Glomerular visceral epithelial cell (primary cell): ENCODE results near the gene LYZL4.

Experiments used
- DNase-seq: peaks from one replicate; pipeline ENCODE4 v3.0.0-alpha.2; 2016; ENCODE audit errors: extremely low spot score

Gene LYZL4, protein sequence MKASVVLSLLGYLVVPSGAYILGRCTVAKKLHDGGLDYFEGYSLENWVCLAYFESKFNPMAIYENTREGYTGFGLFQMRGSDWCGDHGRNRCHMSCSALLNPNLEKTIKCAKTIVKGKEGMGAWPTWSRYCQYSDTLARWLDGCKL

DNA sequence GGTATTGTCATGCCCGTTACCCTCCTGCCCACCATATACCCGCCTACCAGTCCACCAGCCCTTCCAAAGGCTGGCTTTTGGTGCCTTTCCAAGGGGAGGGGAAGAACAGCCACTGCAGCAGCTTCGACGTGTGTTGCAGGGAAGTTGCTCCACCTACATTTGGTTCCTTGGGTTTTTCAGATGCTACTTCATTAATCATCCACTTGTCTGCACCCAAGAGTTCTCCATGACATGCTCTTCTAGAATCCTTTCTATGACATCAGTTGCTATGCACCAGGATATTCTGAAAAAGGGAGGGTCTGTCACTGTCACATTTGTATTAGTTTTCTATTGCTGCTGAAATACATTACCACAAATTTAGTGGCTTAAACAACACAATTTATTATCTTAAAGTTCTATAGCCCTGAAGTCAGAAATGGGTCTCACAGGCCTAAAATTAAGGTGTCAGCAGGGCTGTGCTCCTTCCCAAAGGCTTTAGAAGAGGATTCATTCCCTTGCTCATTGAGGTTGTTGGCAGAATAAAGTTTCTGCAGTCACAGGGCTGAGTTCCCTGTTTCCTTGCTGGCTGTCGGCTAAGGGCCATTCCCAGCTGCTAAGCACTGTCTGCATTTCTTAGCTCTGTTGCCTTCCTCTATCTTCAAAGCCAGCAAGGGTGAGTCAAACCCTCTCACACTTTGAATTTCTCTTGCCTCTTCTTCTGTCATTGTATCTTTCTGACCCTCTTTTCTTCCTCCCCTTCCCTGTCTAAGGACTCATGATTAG lies at the start of gene LYZL4:
LYZL4 (minus strand) TSS at position 241 of the 762 bp plus-strand sequence. CDS start 3,359 bp downstream, outside the sequence.
- no peak for DNase-seq

DNA sequence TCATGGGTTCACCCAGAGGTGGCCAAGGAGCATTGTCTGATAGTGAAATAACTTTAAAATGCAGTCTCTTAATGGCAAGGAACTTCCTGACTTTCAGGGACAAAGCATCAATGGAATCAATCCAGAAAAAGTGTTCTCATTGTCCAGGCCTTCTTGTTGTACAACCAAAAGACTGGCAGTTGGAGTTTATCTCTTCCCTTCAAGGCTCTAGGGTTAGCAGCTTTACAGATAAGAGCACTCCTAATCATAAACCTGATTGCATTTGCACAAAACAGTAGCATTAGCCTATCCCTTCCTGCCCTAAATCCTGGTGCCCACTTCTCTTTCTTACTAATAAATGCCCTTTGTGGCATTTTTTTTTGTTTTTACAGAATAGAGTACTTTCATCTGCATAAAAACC lies 48.7 kb upstream of the LYZL4 start:
- DNase-seq: no peak

DNA sequence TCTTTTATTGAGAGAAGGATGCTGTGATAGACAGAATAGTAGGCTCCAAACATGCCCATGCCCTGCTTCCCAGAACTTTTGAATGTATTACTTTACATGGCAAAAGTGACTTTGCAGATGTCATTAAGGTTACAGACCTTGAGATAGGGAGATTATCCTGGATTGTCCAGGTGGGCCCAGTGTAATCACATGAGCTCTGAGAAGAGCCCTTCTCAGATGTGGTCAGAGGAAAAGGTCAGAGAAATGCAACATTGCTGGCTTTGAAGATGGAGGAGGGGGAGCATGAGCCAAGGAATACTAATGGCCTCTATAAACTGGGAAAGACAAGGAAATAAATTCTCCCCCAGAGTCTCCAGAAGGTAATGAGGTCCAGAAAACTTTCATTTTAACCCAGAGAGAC lies 45.8 kb upstream of the LYZL4 start:
- no peak for DNase-seq

DNA sequence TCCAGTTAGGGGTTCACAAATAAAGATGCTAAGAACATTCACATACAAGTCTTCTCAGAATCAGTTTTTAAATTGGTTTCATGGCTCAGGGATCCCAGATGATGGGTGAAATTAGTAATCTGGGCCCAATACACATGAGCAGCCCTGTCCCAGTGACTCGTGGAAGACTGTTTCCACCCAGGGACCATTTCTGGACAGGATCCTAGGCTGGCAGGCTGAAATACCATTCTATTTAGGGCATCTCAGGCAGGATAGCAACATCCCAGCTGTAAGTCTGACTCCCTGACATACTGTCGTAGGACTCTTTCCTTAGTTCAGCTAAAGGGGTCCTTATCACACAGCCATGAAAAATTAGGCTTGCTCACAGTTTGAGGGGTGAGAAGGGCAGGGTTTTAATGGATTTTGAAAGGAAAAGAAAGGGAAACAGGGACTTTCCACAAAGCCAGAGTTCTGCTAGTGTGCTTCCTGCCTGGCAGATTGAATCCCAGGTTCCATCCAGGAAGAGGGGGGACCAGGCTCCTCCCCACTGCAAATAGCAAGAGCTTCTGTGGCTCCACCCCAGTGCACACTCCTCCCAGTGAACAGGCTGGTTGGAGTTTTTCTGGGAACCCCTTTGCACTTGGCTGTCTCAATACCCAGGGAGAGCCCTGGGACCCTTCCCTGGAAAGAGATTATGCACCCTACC lies 41.3 kb upstream of the LYZL4 start:
- DNase-seq: no peak

DNA sequence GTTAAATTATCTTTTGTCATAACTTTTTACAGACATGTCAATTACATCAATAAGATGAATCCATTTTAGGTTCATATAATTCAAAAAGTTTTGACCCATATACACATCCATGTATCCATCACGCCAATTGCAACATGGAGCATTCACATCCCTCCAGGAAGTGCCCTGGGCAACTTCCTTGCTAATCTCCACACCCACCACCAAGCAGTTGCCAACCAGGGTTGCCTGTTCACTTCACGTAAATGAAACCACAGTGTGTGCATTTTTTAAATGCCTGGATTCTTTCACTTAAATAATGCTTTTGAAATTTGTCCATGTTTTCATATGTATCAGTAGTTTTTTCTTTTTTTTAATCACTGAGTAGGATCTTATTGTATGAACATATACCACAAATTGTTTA lies 40.7 kb upstream of the LYZL4 start:
- no peak for DNase-seq

DNA sequence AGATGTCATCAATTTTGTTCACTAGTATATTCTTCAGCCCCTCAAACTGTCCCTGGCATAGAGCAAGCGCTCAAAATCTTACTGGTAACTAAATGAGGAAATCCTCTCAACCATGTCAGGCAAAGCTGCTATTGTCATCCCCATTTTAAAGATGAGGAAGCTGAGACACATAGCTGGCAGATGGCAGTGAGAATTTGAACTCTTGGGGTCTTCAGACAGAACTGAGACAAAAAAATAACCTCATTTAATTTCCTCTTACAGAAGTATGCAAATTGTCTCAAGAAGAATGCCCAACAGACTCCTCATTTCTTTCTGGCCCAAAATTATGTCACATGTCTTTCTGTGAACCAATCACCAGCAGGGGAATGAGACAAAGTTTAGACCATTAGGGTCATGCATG lies 40.2 kb upstream of the LYZL4 start:
- no peak for DNase-seq

DNA sequence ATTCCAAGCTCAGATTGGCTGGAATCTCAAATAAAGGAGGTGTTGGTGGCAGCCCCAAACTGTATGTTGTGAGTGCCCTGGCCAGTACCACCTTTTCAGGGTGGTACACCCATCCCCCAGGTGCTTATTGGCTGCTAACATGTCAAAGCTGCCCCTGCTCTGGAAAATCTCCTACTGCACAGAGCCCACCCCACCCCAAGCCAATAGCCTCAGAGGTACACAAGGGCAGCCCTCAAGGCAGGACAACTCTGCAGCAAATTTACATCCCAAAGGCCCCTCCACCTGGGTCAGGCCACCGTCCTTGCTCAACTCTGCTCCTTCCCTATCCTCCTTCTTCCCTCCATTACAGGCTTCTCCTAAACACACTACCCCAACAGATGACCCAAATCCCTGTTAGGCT lies 37.1 kb upstream of the LYZL4 start:
- no peak for DNase-seq

DNA sequence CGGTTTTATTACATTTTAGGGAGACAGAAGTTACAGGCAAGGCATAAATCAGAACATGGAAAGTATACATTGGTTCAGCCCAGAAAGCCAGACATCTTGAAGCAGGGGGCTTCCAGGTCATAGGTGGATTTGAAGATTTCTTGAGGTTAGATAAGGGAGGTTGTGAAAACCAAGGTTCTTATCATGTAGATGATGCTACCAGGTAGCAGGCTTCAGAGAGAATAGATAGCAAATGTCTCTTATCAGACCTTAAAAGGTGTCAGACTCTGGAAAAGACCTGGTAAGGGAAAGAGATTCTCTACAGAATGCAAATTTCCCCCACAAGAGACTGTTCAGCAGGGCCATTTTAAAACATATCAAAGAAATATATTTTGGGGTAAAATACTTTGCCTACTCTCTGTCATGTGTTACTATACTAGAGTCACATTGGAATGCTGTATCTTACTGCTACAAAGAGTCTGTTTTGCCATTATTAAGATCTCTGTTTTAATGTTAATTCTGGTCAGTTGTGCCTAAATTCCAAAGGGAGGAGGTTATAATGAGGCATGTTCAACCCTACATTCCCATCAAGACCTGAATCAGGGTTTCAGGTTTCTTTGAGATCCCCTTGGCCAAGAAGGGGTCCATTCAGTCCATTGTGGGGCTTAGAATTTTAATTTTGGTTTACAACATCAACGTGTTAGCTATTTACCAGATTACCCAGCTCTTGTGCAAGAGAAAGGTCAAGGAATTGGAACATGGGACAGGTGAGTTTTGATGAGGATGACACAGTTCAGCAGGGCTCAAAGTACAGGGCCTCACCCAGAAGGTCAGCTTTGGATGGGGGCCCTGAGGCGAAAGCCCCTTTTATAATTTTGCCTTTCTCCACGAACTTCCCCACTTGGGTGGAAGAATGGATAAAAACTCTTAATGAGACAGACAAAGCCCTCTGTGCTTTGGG lies 36.0 kb upstream of the LYZL4 start:
- DNase-seq: no peak

DNA sequence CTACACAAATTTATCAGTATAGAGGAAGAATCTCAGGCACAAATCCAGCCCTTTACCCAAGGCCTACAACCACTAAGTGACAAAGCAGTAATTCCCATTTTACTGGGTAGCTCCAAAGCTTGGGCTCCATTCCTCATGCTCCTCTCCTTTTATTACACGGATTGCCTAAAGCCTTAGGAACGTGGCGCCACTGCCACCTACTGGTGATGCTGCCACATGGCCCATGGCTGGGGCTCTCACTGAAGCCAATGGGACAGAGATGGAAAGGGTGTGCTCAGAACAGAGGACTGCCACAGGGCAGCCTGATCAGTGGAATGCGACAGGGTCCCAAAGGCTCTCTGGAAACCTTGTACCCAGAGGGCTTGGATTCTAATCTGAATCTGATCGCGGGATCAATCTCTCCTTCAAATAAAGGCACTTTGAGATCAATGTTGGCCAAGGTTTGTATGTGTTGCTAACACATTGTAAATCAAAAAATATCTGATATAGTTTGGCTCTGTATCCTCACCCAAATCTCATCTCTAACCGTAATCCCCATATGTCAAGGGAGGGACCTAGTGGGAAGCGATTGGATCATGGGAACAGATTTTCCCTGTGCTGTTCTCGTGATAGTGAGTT lies 33.5 kb upstream of the LYZL4 start:
- peak; percentile 73 for DNase-seq

DNA sequence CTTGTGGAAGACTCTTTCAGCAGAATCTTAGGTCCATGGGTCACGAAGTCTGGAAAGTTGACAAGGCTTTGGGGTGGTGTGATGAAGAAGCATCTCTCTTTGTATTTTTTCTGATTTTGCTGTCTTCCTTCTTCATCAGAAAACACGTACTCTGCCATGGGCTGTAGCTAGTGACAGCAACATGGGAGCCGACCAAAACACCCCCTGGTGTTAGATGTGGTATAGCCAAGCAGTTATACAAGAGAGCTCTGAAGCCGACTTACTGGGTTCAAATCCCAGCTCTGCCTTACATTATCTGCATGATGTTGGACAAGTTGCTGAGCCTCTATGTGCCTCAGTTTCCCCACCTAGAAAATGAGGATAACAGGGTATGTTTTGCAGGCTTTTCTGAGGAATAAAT lies 32.9 kb upstream of the LYZL4 start:
- no peak for DNase-seq

DNA sequence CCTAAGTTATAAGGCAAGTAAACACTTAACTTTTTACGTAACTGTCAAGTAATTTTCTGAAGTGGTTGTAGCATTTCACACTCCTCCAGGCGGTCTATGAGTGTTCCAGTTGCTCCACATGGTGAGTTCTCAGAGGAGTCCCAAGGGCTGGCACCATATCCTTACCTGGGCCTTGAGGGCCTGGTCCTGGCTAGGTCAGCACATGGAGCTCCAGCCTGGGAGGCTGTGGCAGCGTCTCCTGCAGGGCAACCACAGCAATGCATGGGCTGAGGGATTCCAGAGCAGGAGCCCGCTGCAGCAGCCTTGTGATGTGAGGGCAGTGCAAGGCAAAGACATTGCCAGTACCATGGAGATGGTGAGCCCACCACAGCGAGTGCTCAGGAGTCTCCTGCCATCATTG lies 32.2 kb upstream of the LYZL4 start:
- DNase-seq: no peak

DNA sequence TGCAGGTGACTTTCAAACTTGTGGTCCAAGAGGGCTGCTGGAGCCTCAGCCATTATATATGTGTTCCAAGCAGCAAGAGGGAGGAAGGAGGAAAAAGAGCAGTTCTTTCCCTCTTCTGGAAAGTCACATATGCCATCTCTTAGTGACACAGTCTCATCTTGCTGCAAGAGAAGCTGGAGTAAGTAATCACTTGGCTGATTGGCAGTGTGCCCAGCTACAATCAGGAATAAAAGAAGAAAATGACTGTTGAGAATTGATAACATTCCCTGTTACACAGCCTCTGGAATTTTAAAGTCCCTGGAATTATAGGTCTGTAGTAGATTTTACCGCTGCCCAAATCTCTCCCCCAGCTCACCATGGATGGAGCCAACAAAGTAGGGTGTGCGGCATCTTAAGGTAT lies 31.4 kb upstream of the LYZL4 start:
- DNase-seq: no peak

DNA sequence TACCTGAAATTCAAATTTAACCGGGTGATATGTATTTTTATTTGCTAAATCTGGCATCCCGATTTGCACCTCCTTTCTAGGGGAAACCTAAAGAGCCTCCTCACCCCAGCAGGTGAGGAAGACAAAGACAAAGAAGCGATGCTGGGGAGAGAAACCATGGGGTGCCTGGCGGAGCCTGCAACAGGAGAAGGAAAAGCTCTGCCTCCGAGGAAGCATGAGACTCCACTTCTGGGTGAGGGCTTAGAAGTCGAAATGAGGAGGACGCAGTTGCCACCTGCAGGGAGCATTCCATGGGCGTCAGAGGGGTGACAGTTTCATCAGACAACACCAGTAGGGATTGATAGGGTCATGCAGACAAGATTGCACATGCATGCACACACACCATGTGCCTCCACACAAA lies 30.5 kb upstream of the LYZL4 start:
- DNase-seq: no peak

DNA sequence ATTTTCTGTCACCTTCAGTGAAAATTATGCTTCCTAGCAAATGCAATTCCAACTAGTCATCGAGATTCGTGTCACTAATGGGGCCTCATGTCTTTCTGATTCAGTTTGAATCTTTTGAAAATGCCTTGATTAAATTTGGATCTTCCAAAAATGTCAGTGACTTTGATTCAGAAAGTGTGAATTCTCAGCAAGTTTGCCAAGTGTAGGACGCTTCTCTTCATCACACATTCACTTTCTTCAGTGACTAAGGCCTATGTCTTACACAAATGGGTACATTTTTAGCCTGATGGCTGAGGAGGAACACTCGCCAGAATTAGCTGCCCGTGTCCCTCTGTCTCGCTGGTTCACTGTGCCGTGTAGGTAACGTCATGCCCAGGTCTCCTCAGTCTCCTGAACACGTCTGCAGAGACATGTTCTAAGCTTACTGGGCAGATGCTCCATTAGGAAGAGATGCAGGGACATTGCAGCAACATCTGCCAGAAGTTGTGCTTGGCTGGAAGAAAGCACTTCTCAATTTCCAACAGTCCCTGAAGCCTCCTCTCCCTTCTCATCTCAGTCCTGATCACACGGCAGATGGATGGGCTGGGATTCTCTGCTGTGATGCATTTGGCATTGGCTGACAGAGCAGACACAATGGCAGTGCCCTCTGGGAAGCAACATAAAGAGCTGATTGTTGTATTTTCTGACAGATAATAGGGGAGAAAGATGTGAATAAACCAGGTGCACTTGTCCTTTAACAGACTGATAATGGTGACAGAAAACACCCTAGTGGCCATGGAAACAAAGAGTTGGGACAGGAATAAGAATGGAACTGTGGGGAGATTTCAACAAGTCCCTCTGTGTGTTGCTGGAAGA lies 29.1 kb upstream of the LYZL4 start:
- no peak for DNase-seq

DNA sequence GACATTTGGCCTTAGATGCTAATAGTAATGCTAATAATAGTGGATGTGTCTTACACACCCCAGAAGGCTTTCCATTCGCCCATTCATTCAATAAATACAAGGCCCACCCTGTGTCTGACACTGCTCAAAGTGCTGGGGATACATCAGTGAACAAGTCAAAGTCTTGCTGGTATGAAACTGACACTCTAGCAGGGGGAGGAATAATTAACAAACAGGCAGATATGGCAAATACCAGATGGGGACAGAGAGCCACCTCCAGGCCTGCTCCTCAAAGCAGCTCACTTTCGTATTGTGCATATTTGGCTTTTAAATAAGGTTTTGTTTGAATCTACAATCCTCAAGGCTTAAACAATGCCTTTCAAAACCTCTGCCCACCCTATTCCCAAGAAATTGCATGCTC lies 28.3 kb upstream of the LYZL4 start:
- DNase-seq: no peak

DNA sequence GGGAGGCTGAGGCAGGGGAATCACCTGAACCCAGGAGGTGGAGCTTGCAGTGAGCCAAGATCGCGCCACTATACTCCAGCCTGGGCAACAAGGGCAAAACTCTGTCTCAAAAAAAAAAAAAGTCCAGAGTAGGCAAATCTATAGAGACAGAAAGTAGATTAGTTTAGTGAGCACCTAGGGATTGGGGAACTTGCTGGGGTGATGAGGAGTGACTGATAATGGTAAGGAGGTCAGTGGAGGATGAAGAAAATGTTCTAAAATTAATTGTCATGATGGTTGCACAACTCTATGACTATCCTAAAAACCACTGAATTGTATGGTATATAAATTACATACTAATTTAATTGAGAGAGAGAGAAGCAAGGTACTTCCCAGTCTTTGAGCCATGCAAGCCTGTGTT lies 27.8 kb upstream of the LYZL4 start:
- DNase-seq: no peak

DNA sequence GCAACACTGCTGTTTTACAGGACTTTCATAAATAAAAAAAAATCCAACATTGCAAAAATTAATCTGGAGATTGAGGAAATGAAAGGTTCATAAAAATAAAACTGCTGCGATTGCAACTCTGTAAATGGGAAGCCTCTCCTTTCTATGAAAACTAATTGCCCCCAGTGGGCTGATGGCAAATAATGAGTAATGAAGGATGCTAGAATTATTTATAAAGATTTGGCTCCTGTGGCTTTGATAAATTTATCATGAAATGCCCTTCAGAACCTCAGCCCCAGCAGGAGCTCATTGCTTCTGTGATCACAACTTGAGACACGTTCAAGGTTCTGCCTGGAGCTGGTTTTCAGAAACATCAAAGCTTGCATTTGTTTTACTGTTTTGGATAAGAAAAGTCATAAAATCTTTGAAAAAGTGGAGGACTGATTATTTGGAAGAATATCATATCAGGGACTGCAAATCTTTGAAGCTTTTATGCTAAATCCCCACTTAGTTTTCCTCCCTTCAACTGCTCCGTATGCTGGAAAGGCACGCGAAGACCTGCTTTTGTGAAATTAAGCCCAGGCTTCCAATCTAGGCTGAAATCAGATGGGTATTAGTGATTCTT lies 24.5 kb upstream of the LYZL4 start:
- no peak for DNase-seq

DNA sequence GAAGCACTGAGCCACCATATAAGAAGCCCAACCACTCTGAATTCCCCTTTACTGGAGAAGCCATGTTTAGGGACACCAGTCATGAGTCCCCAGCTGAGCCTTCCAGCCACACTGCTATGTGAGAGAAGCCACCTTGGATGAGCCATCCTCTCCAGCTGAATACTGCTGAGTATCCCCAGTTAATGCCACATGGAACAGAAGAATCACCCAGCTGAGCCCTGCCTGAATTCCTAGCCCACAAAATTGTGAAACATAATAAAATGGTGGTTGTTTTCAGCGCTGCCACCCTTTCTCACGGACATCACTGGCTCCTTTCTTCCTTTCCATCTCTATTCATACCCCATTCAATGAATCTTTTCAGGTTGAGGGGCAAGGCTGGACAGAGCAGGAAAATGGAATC lies 22.1 kb upstream of the LYZL4 start:
- no peak for DNase-seq

DNA sequence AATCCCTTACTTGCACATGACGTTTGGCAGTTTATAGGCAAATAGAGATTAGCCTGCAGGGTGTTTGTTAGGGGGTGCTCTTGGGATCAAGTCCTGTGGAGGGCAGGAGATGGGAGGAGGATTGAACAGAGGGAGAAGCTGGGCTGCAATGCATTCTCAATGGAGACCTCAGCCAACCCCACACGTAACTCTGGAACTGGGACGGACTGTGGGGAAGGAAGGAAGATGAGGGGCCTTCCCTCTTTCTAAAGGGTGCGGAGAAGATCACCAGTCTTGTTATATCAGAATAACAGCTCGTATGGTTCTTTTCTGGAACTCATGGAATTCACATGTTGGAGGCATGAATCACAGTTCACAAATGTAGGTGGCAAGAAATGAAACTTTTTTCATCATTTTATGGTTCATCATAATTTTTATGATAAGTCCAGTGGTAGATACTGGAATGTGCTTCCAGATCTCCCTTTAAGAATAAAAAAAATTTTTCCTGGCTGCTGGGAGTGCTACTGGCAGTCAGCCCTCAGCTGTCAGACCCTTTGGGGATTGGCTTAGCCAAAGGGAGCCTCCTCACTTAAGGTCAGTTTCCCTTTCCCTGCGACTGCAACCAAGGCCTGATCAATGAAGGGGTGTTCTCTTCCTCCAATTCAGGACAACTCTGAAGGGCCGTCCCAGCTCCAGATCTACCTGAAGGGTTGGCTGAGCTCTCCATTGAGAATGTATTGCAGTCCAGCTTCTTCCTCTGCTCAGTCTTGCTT lies 20.5 kb upstream of the LYZL4 start:
- DNase-seq: no peak

DNA sequence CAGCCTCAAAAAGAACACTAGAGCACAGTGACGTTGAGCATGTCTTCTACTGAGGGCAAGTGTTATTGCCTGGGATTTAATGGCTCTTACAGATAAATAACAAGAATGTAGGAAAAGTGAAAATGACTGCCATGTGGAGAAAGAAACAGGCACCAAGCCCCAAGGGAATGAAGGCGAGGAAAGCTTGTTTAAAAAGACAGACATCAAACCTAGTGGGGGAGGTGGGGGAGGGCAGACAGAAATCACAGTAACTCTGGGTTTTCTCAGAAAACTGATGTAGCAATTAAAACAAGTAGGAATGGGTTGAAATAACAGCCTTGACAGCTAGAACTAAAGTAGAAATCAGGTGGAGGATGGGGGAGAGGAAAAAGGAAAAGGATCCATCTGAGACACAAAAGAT lies 18.4 kb upstream of the LYZL4 start:
- DNase-seq: no peak
